G401 (cell line): ENCODE results near the gene LRRC8E. TPM values are rescaled to one million over a fixed set of nuclear protein-coding genes. Genes with fewer than 3 reads are reported as not detected.
"Not testable (repeated sequence)": the region's sequence is repeated elsewhere in the genome, so short reads cannot be mapped to it uniquely, and the experiment has no call there.

ENCODE experiments used
- DNase-seq: peaks from one replicate; pipeline ENCODE4 v3.0.0-alpha.2; 2015; ENCODE audit warnings: low spot score
- in situ Hi-C: cut with HindIII; loops from 2 replicates; pipeline ENCODE4 v1.10.0; 2016; ENCODE audit warnings: low sequenced_read_pairs, mixed read lengths
- total RNA-seq: library from RNA; depleted of rRNA; stranded (reverse); fragments of >200 nt; shearing (Covaris generic); gene quantifications from 2 replicates; pipeline ENCODE4 v1.2.3, GENCODE V29; 2014

Gene LRRC8E
- total RNA-seq, 1 experiment from 2014 or later: not detected

DNA sequence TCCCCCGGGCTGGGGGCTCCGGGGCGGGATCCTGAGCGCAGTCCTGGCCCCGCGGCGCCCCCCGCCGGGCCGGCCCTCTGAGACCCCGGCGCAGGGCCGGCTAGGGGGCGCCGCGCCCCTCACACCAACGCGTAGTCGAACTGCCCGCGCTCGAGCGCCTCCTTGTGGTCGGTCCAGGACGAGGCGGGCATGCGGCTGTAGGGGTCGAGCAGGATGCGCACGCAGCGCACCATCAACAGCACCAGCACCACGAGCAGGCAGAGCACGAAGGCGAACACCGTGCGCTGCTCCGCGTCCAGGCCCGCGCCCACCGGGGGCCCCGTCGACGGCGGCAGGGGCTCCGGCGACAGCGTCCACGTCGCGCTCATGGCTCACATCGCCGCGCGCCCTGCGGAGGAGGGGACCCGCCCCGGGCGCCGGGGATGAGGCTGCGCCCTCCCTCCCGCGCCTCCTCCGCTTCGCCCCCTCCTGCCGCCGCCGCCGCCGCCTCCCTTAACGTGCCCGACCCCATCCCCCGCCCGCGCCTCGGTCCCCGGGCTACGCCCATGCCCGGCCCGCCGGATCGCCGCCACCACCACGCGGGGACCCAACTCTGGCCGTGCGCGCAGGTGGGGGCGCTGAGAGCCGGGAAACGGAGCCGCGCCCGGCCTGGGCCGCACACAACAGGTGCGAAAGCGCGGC is 37.0 kb downstream of the LRRC8E start:
- DNase-seq: peak; percentile 50
- in situ Hi-C loops: no loop called here

DNA sequence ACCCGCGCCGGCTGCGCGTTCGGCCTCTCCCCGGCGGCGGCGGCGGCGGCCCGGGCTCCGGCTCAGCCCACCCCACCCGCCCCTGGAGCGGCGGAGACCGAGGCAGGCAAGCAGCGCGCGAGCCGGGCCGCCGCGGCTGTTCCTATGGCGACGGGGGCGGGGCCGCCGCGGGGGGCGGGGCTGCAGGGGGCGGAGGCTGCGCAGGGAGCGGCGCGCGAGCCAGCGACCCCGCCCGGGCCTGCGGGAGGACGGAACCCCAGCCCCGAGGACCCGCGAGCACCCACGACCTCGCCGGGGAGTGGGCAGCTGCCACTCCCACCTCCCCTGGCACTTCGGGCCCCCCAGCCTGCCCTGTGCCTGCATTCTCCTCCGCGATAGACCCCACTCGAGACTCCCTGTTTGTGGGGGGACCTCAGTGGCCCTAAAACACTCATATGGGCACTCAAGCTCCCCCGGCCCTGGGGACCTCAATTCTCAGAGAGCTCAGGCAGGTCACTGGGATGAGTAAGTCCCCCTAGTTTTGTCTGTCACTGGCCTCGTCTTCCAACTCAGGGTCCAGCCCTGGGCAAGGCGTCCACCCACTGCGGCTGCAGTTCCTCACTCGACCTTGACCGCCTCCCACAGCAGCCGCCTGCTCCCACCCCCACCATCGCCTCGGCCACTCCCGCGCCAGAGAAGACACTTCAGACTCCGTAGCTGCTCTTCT is 37.9 kb downstream of the LRRC8E start, which contains the start of gene CTXN1:
TSS of gene CTXN1 (minus strand) at position 115 of the 706 bp plus-strand sequence. CDS start 597 bp downstream, outside the sequence.
- DNase-seq: no peak

DNA sequence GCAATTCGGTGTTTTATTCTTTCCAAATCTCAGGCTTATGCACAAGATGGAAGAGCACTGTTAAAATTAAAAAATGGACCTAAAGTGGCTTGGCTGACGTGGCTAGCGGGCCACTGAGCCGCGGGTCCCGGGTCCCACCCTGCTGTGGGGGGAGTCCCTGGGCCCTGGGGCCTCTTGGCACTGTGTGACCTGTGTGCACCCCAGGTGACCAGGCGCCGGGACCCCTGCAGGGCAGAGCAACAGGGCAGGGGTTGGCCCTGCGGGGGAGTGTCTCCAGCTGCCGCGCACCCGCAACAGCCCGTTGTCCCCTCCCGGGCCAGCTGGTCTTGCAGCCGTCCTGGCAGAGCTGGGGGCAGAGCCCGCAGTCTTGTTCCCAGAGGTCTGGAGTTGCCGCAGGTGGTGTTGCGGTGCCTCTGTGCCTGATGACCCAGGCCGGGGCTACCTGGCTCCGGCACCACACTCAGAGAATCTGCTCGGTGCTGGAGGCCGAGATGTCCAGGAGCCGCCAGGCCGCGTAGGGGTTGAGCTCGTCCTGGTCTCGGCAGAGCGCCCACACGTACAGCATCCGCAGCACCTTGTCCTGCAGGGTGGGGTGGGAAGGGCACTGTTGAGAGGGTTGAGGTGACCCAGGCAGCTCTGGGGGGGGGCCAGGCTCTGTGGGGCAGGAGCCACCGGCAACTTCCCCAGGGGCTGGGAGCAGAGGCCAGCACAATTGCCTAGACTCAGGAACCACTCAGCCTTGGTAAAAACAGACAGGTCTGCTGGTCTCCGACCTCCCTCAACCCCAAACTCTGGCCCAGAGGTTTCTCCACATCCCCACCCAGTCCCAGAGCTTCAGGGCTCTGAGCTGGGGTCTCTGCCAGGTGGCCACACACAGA is 38.7 kb downstream of the LRRC8E start:
- no peak for DNase-seq
- in situ Hi-C loops: no loop called here

More for the DNA sequence above, 37.9 kb downstream of the LRRC8E start, which contains the start of gene CTXN1:
- in situ Hi-C loops: no loop called here

DNA sequence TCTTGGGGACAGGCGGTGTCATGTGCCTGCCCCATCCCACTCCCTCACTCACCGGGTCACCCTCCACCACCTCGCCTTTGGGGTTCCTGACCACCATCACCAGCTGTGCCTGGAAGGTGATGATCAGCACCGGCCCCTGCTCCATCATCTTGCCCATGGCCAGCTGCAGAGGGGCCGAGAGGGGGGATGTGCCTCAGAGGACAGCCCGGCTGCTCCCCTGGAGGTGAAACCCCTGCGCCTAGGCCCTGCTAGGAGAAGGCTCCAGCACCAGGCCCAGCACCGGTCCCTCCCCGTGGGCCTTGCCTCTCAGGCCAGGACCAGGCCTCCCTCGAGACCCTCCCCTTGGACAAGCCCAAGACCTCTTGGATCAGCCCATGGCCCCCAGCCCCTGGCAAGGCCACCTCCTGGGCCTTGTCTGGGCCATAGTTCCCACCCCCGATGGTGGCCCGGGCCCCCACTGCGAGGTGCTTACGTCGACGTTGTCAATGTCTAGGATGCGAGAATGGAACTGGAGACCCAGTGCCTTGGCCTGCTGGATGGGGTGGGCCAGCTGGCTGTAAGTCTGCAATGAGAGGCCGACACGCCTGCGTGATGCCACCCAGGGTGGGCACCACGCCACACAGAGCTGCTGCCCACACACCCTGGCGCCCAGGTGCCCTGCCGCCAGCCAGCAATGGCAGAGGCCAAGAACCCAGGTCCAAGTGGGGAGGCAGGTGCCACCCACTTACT is 39.5 kb downstream of the LRRC8E start:
- in situ Hi-C loops: no loop called here
- no peak for DNase-seq

DNA sequence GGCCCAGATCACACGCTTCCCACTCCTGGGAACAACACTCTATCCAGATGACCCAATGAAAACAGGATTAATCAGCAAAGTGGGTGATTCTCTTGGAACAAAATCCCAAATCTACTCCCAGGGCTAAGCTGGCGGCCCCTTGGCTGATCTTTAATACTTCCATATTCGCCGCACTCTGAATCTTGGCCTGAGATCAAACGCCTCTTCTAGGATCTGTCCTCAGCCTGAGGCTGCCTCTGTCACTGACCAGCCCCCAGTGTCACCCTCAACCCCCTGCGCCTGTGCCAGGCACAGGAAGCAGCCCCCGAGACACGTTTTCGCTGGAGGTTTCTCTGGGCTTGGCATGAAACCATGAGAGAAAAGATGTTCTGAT is 40.0 kb downstream of the LRRC8E start:
- in situ Hi-C loops: no loop called here
- no peak for DNase-seq

DNA sequence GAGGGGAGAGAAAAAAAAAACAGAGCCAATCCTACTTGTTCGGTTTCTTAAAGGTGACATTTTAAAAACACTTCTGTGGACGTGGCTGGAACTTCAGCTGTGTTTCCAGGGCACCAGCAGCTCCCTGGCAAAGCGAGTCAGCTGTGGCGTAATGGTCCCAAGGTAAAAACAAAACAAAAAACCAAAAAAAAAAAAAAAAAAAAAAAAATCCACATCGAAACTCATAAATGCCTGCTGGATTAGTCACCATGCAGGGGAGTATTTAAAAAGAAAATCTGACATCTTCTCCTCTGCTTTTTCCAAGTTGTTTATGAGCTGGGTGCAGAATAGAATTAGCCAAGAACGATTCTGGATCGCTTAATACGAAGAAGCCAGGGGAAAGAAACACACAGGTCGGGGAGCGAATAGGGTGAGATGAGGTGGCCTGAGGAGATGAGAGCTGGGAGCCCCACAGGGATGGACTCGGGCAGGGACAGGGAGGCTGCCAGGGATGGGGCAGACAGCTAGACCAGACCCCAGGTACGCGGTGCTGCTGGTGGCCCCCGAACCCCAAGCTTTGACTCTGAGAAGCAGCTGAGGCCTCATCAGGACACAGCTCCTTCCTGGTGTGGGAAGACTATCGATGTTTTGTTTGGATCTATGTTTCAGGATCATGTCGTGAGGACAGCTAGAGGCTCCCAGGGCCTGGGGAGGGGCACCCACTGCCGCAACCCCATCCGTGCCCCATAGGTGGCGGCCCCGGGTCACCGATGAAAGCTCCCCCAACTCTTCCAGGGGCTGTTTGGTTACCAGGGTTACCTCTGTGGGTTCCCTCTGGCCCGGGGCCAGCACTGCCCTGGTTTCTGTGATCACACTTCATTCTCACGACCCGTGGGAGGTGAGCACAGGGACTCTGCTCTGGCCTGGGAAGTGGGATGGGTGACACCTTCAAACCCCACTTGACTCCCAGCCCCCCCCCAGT is 40.7 kb downstream of the LRRC8E start:
- in situ Hi-C loops: no loop called here
- DNase-seq: no peak

DNA sequence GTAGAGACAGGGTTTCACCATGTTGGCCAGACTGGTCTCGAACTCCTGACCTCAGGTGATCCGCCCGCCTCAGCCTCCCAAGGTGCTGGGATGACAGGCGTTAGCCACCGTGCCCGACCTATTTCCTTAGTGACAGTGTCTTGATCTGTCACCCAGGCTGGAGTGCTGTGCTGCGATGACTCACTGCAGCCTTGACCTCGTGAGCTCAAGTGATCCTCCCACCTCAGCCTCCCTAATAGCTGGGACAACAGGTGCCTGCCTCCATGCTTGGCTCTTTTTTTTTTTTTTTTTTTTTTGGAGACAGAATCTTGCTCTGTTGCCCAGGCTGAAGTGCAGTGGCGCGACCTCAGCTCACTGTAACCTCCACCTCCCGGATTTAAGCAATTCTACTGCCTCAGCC is 41.7 kb downstream of the LRRC8E start:
- DNase-seq, in situ Hi-C loops: not testable (repeated sequence)

DNA sequence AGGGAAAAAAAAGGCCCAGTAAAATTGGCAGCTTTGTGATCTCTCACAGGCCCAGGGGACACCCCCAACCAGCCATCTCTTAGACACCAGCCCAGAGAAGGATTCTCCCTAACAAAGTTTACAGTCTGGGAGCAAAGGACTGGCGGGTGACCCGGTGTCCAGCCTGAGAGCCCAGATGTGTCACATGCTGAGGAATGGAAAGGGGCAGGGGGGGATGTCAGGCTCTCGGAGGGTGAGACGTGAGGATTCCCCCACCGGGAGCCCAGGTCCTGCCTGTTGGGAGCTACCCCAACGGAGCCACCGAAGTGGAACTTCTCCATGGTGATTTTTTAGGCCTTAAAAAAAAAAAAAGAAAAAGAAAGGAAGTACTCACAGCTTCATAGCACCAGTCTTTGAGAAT is 42.5 kb downstream of the LRRC8E start:
- in situ Hi-C loops: no loop called here
- no peak for DNase-seq

DNA sequence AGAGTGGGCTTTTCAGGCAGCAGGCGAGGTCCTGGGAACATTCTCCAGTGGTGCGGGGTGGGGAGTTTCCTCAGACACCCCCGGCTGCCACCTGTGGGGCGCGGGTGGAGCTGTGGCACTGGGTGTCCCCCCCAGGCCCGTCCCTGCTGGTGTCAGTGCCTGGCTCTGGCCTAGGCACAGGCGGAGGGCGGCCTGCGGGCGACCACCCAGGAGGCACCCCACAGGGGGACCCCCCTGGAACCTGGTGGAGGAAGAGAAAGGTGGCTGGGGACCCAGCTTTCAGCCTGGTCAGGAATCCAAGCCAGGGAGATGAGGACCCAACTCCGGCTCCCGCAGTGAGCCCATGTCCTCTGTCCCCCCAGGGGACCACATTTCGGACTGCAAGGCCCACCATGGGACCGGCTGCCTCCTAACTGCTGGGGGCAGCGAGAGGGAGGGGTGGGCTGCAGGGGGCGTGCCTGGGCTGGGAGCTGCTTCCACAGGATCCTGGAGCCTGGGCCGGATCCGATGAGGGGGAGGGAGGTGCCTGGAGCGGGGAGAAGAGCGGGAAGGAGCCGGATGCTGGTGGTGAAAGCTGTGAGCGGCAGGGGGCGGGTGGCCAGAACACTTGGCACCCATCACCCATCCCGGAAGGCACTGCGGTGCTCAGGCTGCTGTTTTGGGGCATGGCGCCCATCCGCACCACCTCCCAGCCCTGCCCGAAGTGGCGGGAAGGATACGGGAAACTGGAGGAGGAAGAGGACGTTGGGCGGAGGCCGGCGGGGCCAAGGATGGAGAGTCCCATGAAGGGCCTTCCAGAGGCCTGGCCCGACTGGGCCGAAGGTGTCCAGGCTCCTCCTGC is 43.1 kb downstream of the LRRC8E start:
- in situ Hi-C loops: no loop called here
- no peak for DNase-seq

DNA sequence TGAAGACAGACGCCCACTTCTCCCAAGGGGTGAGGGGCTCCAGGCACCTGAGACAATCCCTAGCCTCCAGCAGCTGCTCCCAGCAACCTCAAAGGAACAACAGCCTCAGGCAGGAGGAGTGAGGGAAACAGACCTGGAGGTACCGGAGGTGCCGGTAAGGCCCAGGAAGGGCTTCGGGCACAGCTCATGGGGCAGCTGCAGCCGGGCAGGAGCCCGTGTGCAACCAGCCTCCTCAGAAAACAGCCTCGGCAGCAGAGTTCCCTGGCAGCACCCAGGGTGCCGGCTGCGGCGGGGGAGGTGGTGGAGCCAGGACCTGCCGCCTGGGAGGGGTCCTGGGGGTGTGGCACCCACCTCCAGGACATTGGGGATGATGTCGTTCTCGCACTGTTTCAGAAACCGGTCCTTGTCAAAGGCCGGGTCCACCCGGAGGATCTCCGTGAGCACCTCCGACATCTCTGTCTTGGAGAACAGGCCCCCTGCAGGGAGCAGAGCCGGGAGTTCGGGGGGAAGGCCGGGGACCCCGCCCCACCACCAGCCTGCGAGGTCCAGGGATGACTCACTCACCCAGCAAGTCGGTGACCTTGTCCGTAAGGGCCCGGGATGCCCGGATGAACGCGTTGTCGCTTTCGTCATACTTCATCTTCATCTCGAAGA is 44.1 kb downstream of the LRRC8E start:
- in situ Hi-C loops: no loop called here
- no peak for DNase-seq

DNA sequence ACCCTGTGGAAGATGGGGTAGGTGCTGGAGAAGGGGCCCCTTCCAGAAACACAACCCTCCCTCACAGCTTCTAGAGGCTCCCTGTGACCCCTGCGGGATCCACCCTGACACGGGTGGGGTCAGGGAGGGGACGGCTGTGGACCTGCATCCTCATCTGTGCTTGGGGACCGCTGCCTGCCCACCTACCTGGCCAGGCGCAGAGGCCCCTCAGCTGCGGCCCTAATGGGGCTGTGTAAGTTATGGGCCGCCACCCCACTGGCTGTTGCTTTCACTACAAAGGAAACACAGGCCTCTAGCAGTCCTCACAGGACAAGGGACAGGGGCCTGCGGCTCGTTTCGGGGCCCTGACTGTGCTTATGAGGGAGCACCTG is 44.6 kb downstream of the LRRC8E start:
- in situ Hi-C loops: no loop called here
- DNase-seq: no peak

DNA sequence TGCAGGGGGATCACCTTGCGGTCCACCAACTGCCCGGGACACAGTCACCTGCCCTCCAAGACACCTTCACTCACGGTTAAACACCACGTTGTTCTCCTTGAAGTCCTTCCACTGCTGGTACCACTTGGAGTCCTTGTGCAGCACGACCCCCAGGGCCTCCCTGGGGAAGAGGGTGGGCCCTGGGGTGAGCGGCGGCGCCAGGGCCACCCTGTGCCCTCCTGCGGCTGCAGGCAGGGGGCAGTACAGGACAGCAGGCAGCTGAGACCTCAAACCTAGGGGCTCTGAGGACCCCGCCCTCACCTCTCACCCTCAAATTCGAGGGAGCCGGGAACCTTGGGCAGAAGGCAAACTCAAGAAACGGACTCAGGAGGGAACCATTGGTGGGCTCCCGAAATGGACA is 45.1 kb downstream of the LRRC8E start:
- no peak for DNase-seq
- in situ Hi-C loops: no loop called here

DNA sequence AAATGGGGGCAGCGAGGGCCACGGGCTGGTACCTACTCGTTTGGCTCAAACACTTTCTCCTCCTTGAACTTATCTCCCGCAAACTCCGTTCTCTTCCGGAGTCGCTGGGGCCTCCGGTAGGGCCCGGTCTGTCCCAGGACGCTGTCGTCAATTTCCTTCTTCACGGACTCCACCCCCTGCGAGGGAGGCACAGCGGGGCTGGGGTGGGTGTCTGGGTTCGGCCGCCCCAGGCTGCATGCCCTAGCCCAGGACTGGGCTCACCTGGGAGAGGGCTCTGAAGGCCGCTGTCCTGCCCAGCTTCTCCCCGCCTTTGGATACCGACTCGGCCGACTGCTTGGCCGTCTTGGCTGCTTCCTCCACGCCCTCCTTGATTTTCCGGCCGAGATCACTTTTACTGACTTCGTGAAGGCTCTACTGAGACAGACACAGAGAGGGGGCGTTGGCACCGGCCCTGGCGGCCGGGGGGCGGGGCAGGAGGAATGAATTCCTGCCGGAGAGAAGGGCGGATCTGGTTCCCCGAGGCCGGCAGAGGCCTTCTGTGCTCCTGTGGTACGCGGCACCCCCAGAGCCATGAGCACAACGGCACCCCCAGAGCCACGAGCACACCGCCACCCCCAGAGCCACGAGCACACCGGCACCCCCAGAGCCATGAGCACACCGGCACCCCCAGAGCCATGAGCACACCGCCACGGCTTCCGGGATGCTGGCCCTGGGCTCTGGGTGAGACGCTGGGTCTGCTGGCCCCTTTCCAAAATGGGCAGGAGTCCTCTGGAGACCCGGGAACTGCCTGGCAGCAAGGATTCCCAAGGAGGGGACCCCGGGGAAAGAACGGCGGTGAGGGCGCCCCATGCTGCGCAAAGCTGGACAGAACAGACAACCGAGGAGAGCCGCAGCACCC is 45.8 kb downstream of the LRRC8E start:
- no peak for DNase-seq
- in situ Hi-C loops: no loop called here

DNA sequence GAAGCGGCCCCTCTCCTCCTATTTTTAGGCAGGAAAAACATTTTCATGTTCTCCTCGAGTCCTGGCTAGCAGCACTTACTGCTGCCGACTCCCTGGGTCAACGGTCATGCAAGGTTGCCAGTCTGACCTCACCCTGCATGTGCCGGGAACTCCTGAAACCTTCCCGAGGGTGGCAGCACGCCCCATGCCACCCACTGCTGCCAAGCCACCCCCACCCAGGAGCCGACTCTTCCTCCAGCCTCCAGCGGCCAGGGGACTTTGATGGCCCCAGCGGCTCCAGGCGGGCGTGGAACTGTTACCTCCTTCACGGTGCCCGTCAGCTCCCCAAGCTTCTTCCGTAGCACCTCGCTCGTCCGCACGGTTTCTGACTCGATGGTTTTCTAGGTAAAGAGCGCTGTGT is 46.5 kb downstream of the LRRC8E start:
- in situ Hi-C loops: no loop called here
- DNase-seq: no peak

DNA sequence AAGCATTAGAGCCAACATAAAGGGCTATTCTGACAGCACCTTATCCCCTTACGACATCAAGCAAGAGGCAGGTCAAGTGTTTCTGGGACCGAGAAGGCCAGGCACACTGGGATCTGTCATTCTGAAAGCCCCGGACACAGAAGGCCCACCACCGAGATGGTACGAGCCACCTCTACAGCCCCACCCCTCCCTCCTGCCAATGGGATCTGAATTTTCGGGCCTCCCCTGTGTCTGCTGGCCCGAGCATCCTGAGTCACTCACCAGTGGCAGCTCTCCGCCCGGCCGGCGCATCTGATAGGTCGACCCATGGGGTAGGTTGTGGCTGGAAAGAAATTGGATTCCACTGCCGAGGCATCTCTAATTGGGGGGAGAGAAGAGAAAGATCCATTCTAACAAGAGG is 52.5 kb downstream of the LRRC8E start:
- in situ Hi-C loops: no loop called here
- no peak for DNase-seq
